Mucosa of descending colon (tissue), 3 donors: ENCODE results near the gene SOX2. TPM values are rescaled to one million over a fixed set of nuclear protein-coding genes. Genes with fewer than 3 reads are reported as not detected.

Source experiments
- ATAC-seq: fragments of 200-7000 bp; cut with Tn5 transposase; one replicate; pipeline ENCODE4 v1.9.1; 2020; ENCODE audit warnings: mild to moderate bottlenecking, moderate library complexity
- DNase-seq, 3 donors: peaks; one replicate each; pipeline ENCODE4 v3.0.0-alpha.2; 2020
- H3K36me3 ChIP-seq: fragments of 200-600 bp; one replicate; pipeline ENCODE4 v1.8.0; 2021; ENCODE audit warnings: low read depth, mild to moderate bottlenecking
- H3K4me1 ChIP-seq: fragments of 200-600 bp; one replicate; pipeline ENCODE4 v1.8.0; 2021; ENCODE audit warnings: low read depth, mild to moderate bottlenecking
- H3K4me3 ChIP-seq: fragments of 200-600 bp; one replicate; pipeline ENCODE4 v1.8.0; 2021; ENCODE audit warnings: mild to moderate bottlenecking
- H3K9me3 ChIP-seq: fragments of 200-600 bp; one replicate; pipeline ENCODE4 v1.8.0; 2021; ENCODE audit warnings: mild to moderate bottlenecking
- intact Hi-C, 2 donors: fragments of 100-400 bp; cut with DNase I in 1 of 2; cut with micrococcal nuclease in 1 of 2; formaldehyde crosslinking; loops; one replicate each; pipeline versions ENCODE4 v1.11.0 to v1.11.1; 2022; cut with DNase I, micrococcal nuclease
- total RNA-seq, 3 donors: library from RNA; stranded (reverse); fragmentation: NEBNext Ultra II Directional in 2 of 3; extraction: Animal tissue kit (Norgen Biotek cat#: 25700) in 2 of 3; gene quantifications; one replicate each; pipeline versions ENCODE4 v1.2.1 to v1.2.4, GENCODE V29; 2021 to 2023
- TF ChIP-seq, protein P1 (sequence below): fragments of 200-600 bp; IDR thresholded peaks from one replicate; pipeline ENCODE4 v1.8.0; 2022; ENCODE audit warnings: antibody characterized with exemption, mild to moderate bottlenecking
- donor health status: DM: no; HTN: no; CAD: no; lungs with moderate emphysema.
- donor health status: DM: no; HTN: no; CAD: no.
- donor health status: DM: no; HTN: yes; CAD: no.

The SOX2 gene
- total RNA-seq, 3 donors from 2014 or later, result 0.19 to 5.7 TPM; not detected in 1

DNA sequence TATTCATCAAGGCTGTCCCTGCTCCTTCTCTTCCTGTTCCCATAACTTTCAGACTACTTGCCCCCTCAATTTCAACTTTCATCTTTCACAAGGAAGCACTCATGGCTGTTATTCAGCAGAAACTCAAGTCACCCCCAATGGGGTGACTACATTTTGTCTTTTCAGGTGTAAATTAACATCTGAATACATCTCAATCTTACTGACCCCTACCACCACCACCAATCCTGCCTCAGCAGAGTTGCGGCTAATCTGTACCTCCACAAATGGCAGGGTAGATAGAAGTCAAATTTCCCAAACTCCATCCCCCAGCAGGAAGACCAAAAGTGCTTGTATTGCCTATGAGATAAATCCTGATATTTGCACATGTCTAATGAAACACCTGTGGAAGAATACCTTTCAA, 19.2 kb downstream of the SOX2 start:
- H3K4me1 ChIP-seq, result peaks cover 9% of the 10 kb centered on the region
- H3K4me3 ChIP-seq, result no peak overlapping the region
- H3K36me3 ChIP-seq, result no peaks in the 10 kb centered on the region
- DNase-seq, result no peak
- intact Hi-C loops, result no loop called here
- no peaks in the 10 kb centered on the region for H3K9me3 ChIP-seq
- TF ChIP-seq, protein P1, sequence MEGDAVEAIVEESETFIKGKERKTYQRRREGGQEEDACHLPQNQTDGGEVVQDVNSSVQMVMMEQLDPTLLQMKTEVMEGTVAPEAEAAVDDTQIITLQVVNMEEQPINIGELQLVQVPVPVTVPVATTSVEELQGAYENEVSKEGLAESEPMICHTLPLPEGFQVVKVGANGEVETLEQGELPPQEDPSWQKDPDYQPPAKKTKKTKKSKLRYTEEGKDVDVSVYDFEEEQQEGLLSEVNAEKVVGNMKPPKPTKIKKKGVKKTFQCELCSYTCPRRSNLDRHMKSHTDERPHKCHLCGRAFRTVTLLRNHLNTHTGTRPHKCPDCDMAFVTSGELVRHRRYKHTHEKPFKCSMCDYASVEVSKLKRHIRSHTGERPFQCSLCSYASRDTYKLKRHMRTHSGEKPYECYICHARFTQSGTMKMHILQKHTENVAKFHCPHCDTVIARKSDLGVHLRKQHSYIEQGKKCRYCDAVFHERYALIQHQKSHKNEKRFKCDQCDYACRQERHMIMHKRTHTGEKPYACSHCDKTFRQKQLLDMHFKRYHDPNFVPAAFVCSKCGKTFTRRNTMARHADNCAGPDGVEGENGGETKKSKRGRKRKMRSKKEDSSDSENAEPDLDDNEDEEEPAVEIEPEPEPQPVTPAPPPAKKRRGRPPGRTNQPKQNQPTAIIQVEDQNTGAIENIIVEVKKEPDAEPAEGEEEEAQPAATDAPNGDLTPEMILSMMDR, result no peak
- no peak for ATAC-seq

DNA sequence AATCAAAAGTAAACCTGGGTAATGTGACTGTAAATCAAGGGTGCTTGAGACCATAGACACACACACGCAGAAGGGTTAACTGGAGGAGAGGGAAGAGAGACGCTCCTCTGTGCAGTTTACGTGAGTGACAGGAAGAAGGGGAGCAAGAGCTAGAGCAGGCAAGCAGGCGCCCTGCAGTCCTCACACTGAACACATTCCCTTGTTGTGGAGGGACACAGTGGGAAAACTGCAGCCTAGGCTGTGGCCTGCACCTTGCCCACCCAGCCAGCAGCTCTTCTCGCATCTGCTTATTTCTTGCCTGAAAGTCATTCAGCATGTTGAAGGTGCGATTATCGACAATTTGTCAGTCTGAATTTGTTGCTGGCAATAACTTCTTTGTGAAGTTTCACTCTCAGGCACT, 24.2 kb downstream of the SOX2 start:
- ATAC-seq (no peak), DNase-seq (no peak)
- TF ChIP-seq, protein P1, result no peak
- H3K4me1 ChIP-seq, result no peaks in the 10 kb centered on the region
- no peaks in the 10 kb centered on the region for H3K36me3 ChIP-seq
- no peaks in the 10 kb centered on the region for H3K9me3 ChIP-seq
- intact Hi-C loops, result no loop called here
- no peak overlapping the region for H3K4me3 ChIP-seq

DNA sequence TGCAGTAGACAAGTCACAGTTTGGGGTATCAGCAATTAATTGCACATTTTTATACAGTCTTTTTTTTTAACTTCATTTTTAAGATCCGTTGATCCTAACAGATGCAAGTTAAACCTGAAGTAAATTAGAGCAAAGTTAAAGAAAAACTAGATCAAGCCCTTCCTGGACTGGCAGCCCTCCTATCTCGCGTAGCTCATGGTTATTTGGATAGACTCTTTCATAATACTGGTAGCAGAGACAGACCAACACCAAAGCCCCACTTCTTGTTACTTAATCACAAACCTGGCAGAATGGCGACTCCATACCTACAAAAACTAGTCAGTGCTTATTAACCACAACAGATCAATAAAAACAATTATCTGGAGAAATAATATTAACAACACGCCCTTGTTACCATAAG, 26.8 kb downstream of the SOX2 start:
- H3K36me3 ChIP-seq, result no peaks in the 10 kb centered on the region
- no peak overlapping the region for H3K4me3 ChIP-seq
- intact Hi-C loops, result no loop called here
- no peak for DNase-seq
- H3K9me3 ChIP-seq, result no peaks in the 10 kb centered on the region
- TF ChIP-seq, protein P1, result no peak
- no peaks in the 10 kb centered on the region for H3K4me1 ChIP-seq
- no peak for ATAC-seq

DNA sequence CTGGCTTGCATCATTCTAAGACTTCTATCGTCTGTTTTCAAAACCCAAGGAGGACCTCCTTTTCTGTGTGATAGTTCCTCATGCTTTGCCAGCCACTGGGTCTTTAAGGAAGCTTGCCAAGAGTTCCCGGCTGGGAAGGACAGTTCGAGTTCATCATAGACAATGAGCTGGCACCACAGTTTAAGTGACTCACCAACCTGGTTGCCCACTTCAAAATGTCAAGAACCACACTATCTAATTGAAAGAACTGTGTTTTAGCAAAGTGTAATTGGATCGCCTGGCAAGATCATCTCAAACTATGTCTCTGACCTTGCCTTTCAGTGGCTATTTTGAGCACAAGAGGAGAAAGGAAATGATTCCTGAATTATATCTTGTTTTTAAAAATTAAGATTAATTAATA, 27.9 kb downstream of the SOX2 start:
- no peak for DNase-seq
- H3K4me3 ChIP-seq, result no peak overlapping the region
- TF ChIP-seq, protein P1, result no peak
- H3K36me3 ChIP-seq, result no peaks in the 10 kb centered on the region
- intact Hi-C loops, result no loop called here
- no peak for ATAC-seq
- no peaks in the 10 kb centered on the region for H3K4me1 ChIP-seq
- no peaks in the 10 kb centered on the region for H3K9me3 ChIP-seq

DNA sequence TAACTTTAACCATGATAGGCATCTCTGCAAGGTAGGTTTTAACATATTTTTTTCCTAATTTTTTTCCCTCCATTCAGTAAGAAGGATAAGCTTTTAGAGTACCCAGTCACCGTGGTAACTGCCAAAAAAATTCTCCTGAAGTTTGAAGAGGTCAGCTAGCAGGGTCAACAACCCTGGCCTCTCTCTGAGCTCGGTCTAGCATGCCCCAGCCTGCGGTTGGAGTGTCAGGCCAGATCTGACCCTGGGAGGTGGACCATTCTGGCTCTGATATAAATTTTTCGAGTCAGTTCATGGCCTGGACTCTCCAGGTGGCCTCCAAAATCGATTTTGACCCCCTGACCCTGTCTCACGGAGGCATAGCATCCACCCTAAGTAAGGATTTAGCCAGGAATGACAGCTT, 29.7 kb downstream of the SOX2 start:
- no peak overlapping the region for H3K4me3 ChIP-seq
- ATAC-seq (no peak), DNase-seq (no peak)
- TF ChIP-seq, protein P1, result no peak
- H3K4me1 ChIP-seq, result no peaks in the 10 kb centered on the region
- H3K9me3 ChIP-seq, result no peaks in the 10 kb centered on the region
- intact Hi-C loops, result no loop called here
- no peaks in the 10 kb centered on the region for H3K36me3 ChIP-seq

DNA sequence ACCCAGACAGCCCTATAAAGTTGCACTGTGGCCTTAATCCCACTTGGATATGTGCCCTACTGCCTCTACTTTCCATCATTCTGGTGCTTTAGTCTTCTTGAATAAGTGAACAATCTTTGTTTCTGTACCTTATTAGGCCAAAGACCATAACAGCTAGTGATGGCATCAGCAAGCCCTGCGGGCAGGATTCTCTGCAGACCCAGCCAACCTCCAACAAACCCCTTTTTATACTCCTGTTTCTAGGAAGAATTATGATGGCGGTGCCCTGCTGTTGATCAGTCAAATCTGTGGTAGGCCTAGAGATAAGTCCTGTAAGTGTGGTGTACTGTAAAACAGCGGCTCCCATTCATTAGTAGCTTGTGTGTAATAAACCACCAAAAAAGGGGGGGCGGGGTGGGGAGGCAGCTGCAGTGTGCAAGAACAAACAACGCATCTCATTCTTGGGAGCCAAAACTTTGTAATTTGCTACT, 40.5 kb downstream of the SOX2 start:
- DNase-seq, result no peak
- Histone ChIP-seq H3K9me3 (no peaks in the 10 kb centered on the region), H3K36me3 (no peaks in the 10 kb centered on the region), H3K4me3 (no peak overlapping the region), H3K4me1 (no peaks in the 10 kb centered on the region)
- intact Hi-C loops, result no loop called here
- TF ChIP-seq, protein P1, result no peak
- no peak for ATAC-seq
